Suppressor macrophage treated with lipopolysaccharide for 4 hours (primary cell): ENCODE data around the gene OXT.
A peak's percentile ranks its signal among the peaks of the same experiment; 100 is the strongest.
"Not testable (repeated sequence)": the region's sequence is repeated elsewhere in the genome, so short reads cannot be mapped to it uniquely, and the experiment has no call there.

Experiments used
- DNase-seq: peaks from one replicate; pipeline ENCODE4 v3.0.0-alpha.2; 2020

OXT gene

GRCh38 chr20:3051385-3052019 lies 19.9 kb upstream of the OXT start:
- no peak for DNase-seq

GRCh38 chr20:3059489-3059888 lies 11.9 kb upstream of the OXT start:
- DNase-seq: no peak

- not testable (repeated sequence) for DNase-seq
Measured at GRCh38 chr20:3064119-3064518, 7.3 kb upstream of the OXT start.

GRCh38 chr20:3067139-3068014 lies 4.0 kb upstream of the OXT start:
- DNase-seq: no peak

- no peak for DNase-seq
Measured at GRCh38 chr20:3068075-3068474, 3.3 kb upstream of the OXT start.

- DNase-seq: peak; percentile 35
Measured at GRCh38 chr20:3068986-3069900, 2.2 kb upstream of the OXT start.

- DNase-seq: no peak
Measured at GRCh38 chr20:3070725-3071124, 695 bp upstream of the OXT start.

- no peak for DNase-seq
Measured at GRCh38 chr20:3071266-3071609, 182 bp upstream of the OXT start.

- no peak for DNase-seq
Measured at GRCh38 chr20:3072530-3073250, 1.3 kb downstream of the OXT start.

GRCh38 chr20:3073251-3073643 lies 1.8 kb downstream of the OXT start:
- DNase-seq: not testable (repeated sequence)

GRCh38 chr20:3074812-3075211 lies 3.4 kb downstream of the OXT start:
- no peak for DNase-seq

GRCh38 chr20:3075315-3075714 lies 3.9 kb downstream of the OXT start:
- not testable (repeated sequence) for DNase-seq

GRCh38 chr20:3077618-3078134 lies 6.3 kb downstream of the OXT start:
- DNase-seq: no peak

GRCh38 chr20:3080939-3081388 lies 9.5 kb downstream of the OXT start:
- DNase-seq: peak; percentile 40

- no peak for DNase-seq
Measured at GRCh38 chr20:3081641-3082040, 10.2 kb downstream of the OXT start.

GRCh38 chr20:3082306-3082951 lies 11.0 kb downstream of the OXT start:
- DNase-seq: no peak

- DNase-seq: no peak
Measured at GRCh38 chr20:3082955-3083952, 11.8 kb downstream of the OXT start.

GRCh38 chr20:3084283-3084985 lies 13.0 kb downstream of the OXT start, which contains the start of gene AVP:
TSS of gene AVP (minus strand) at chr20:3084724. CDS start at chr20:3084674, 50 bp downstream.
- no peak for DNase-seq

- no peak for DNase-seq
Measured at GRCh38 chr20:3084986-3085360, 13.6 kb downstream of the OXT start.

GRCh38 chr20:3085571-3086072 lies 14.2 kb downstream of the OXT start:
- no peak for DNase-seq
